RWPE2 (cell line): Measurements from ENCODE around the gene SSTR3.

Experiments
- ATAC-seq: fragments of 200-7000 bp; cut with Tn5 transposase; 3 replicates; pipeline ENCODE4 v1.9.1; 2021; ENCODE audit warnings: low read depth
- DNase-seq: peaks from one replicate; pipeline ENCODE4 v3.0.0-alpha.2; 2020; ENCODE audit warnings: low spot score
- H3K27ac ChIP-seq: fragments of 450-650 bp; 2 replicates; pipeline ENCODE4 v1.5.1; 2017; ENCODE audit warnings: mild to moderate bottlenecking; ENCODE audit not compliant: poor library complexity, severe bottlenecking
- H3K27me3 ChIP-seq: fragments of 250-450 bp; sonication (Bioruptor Pico); 2 replicates; pipeline ENCODE4 v1.5.1; 2021; ENCODE audit warnings: mild to moderate bottlenecking, moderate library complexity; ENCODE audit not compliant: insufficient read depth, poor library complexity, severe bottlenecking
- H3K36me3 ChIP-seq: fragments of 250-450 bp; sonication (Bioruptor Pico); 2 replicates; pipeline ENCODE4 v1.5.1; 2020; ENCODE audit warnings: low read depth, mild to moderate bottlenecking, moderate library complexity
- H3K4me1 ChIP-seq: fragments of 250-450 bp; sonication (Bioruptor Pico); 2 replicates; pipeline ENCODE4 v1.5.1; 2021; ENCODE audit warnings: mild to moderate bottlenecking, moderate library complexity; ENCODE audit not compliant: insufficient read depth, poor library complexity, severe bottlenecking
- H3K4me3 ChIP-seq: fragments of 250-450 bp; sonication (Bioruptor Pico); 2 replicates; pipeline ENCODE4 v1.5.1; 2021; ENCODE audit warnings: mild to moderate bottlenecking, moderate library complexity; ENCODE audit not compliant: severe bottlenecking
- H3K9me3 ChIP-seq: fragments of 250-450 bp; sonication (Bioruptor Pico); 2 replicates; pipeline ENCODE4 v1.5.1; 2021; ENCODE audit warnings: mild to moderate bottlenecking, moderate library complexity; ENCODE audit not compliant: severe bottlenecking
- TF ChIP-seq, protein P1 (sequence below): fragments of 450-650 bp; IDR thresholded peaks from one replicate; pipeline ENCODE4 v1.5.1; 2017; ENCODE audit warnings: mild to moderate bottlenecking, moderate library complexity; ENCODE audit not compliant: poor library complexity, severe bottlenecking

Gene SSTR3

DNA sequence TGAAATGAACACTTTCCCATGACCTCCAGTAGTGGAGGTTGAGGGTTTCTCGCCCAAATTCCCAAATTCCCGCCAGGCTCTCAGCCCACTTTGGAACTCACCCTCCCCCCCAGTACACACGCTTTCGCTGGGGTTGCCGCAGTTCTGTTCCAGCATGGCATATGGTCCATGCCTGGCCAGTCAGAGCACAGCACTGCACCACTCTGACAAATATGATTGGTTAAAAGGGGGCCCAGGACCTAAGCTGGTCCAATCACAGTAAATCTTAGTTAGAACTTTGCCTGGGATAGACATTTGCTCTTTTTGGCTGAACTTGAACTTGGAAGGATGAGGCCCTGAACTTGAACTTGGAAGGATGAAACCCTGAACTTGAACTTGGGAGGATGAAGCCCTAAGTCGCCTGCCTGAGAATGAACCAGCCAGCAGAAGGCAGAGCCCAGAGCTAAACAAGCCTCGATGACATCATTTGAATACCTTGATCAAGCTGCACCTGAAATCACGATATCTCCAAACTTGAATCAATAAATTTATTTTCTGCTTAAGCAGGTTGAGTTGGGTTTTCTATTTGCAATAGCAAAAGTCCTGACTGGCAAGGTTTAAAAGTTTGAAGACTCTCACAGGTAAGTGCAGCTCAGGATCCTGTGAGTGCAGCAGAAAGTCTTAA lies 12.6 kb upstream of the SSTR3 start:
- H3K27ac ChIP-seq = no peak overlapping the region
- H3K36me3 ChIP-seq = peaks cover 24% of the 10 kb centered on the region
- peaks cover 16% of the 10 kb centered on the region for H3K4me1 ChIP-seq
- no peaks in the 10 kb centered on the region for H3K27me3 ChIP-seq
- no peak overlapping the region for H3K4me3 ChIP-seq
- TF ChIP-seq, protein P1, sequence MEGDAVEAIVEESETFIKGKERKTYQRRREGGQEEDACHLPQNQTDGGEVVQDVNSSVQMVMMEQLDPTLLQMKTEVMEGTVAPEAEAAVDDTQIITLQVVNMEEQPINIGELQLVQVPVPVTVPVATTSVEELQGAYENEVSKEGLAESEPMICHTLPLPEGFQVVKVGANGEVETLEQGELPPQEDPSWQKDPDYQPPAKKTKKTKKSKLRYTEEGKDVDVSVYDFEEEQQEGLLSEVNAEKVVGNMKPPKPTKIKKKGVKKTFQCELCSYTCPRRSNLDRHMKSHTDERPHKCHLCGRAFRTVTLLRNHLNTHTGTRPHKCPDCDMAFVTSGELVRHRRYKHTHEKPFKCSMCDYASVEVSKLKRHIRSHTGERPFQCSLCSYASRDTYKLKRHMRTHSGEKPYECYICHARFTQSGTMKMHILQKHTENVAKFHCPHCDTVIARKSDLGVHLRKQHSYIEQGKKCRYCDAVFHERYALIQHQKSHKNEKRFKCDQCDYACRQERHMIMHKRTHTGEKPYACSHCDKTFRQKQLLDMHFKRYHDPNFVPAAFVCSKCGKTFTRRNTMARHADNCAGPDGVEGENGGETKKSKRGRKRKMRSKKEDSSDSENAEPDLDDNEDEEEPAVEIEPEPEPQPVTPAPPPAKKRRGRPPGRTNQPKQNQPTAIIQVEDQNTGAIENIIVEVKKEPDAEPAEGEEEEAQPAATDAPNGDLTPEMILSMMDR = no peak
- no peak for ATAC-seq
- H3K9me3 ChIP-seq = no peaks in the 10 kb centered on the region
- no peak for DNase-seq

DNA sequence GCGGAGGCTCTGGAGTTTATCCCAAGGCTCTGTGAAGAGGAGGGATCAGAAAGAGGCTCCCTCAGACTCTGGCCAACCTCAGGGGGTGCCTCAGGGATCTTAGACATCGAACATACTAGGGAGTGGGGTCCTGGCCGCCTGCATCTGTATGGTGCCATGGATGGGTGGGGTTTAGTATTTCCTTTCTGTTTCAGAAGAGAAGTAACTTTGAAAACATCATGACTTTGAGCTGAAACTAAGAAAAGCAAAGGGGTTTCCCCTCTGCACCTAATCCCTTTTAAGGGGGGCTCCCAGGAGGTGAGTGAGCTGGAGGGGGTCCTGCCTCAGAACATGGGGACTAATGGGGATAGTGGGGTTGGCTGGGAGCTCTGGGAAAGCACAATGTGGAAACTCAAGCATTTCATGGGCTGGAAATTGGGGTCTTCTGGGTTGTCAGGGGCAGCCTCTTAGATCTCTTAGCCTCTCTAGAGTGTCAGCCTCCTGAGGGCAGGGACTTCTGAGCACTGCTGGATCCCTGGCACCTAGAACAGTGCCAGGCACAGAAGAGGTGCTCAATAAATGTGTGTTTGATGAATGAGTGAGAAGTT lies 11.8 kb upstream of the SSTR3 start:
- ATAC-seq = no peak
- Histone ChIP-seq H3K27me3 (no peaks in the 10 kb centered on the region), H3K9me3 (no peaks in the 10 kb centered on the region), H3K4me1 (peaks cover 8% of the 10 kb centered on the region), H3K36me3 (peaks cover 24% of the 10 kb centered on the region), H3K27ac (no peak overlapping the region), H3K4me3 (no peak overlapping the region)
- TF ChIP-seq, protein P1 = no peak
- no peak for DNase-seq

DNA sequence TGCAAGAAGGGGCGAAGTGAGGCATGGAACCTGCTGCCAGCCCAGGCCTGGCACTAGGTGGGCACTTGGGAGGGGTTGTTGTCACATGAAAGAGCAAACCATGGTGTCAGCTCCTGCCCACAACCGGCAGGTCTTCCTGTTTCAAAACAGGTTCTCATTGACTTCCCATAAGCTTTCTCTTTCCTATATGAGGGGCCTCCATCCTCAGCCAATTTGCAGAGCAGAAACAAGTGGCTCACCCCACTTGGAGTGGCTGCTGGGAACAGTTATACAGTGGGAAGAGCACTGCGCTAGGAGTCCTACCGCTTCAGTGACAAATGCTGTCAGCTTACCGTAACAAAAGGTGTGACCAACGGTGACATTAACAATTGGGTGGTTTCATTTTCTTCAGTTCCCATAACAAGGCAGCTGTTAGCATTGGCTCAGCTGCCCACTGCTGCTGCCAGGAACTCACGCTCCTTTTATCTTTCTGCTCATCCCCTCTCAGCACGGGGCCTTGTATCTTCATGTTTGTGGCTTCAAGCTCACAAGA lies 10.2 kb upstream of the SSTR3 start:
- Histone ChIP-seq H3K4me1 (no peaks in the 10 kb centered on the region), H3K4me3 (no peak overlapping the region), H3K27me3 (no peaks in the 10 kb centered on the region), H3K9me3 (no peaks in the 10 kb centered on the region), H3K27ac (no peak overlapping the region), H3K36me3 (peaks cover 13% of the 10 kb centered on the region)
- TF ChIP-seq, protein P1 = no peak
- ATAC-seq (no peak), DNase-seq (no peak)

DNA sequence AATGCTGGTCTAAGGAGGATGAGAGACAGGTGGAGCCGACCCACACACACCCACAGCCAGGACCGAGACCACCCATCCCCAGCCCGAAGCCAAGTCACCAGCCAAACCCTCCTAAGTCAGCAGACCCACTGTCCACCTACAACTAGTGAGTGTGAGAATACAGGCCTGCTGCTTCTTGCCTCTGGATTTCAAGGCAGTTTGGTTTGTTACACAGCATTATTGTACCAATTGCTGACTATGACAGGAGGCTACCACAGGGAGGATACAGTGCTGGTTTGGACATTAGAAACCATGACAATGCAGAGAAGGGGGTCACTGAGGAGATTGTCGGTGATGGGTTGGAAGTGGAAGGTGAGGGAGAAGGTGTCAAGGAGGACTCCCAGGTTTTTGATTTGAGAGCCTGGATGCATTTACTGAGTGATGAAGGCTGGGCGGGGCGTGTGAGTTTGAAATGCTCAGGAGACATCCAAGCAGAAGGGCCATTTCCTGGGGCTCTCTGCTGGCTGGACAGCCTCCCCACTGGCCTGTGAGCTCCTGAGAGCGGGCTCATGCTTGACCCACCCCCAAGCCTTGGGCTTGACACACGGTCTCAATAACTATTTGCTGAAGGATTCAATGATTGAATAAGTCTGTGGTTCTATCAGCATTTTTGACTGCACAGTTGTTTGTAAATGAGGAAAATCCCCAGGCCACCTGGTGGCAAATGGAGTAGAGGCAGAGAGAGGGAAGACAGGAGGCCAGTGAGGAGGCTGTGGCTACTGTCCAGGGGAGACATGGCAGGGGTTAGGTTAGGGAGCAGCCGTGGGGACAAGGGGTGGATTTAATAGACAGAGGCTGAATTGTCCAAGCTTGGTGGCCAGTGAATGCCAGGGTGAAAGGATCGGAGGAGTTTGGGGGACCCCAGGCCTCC lies 9.4 kb upstream of the SSTR3 start:
- Histone ChIP-seq H3K4me1 (no peaks in the 10 kb centered on the region), H3K27me3 (no peaks in the 10 kb centered on the region), H3K9me3 (no peaks in the 10 kb centered on the region), H3K36me3 (peaks cover 13% of the 10 kb centered on the region), H3K27ac (no peak overlapping the region), H3K4me3 (no peak overlapping the region)
- no peak for ATAC-seq
- TF ChIP-seq, protein P1 = no peak
- DNase-seq = no peak
